Glutamatergic neuron (in vitro differentiated cells): ENCODE results near the gene FAM163B. TPM values are rescaled to one million over a fixed set of nuclear protein-coding genes. Genes with fewer than 3 reads are reported as not detected.

ENCODE experiments used
- DNase-seq: peaks from one replicate; pipeline ENCODE4 v3.0.0; 2022
- H3K27ac Mint-ChIP-seq: one replicate; pipeline ENCODE4 v1.8.0; 2020; ENCODE audit warnings: mild to moderate bottlenecking, mixed read lengths, inconsistent platforms; ENCODE audit not compliant: unreplicated experiment
- H3K27me3 Mint-ChIP-seq: one replicate; pipeline ENCODE4 v1.8.0; 2020; ENCODE audit warnings: mild to moderate bottlenecking, moderate library complexity, mixed read lengths, inconsistent platforms; ENCODE audit not compliant: unreplicated experiment
- H3K36me3 Mint-ChIP-seq: one replicate; pipeline ENCODE4 v1.8.0; 2020; ENCODE audit warnings: mild to moderate bottlenecking, mixed read lengths, inconsistent platforms; ENCODE audit not compliant: unreplicated experiment
- H3K4me1 Mint-ChIP-seq: one replicate; pipeline ENCODE4 v1.8.0; 2020; ENCODE audit warnings: mild to moderate bottlenecking, low read depth, mixed read lengths, inconsistent platforms; ENCODE audit not compliant: unreplicated experiment
- H3K4me3 Mint-ChIP-seq: one replicate; pipeline ENCODE4 v1.8.0; 2020; ENCODE audit warnings: mild to moderate bottlenecking, mixed read lengths, inconsistent platforms; ENCODE audit not compliant: unreplicated experiment
- H3K9me3 Mint-ChIP-seq: one replicate; pipeline ENCODE4 v1.8.0; 2020; ENCODE audit warnings: mild to moderate bottlenecking, moderate library complexity, mixed read lengths, inconsistent platforms; ENCODE audit not compliant: unreplicated experiment
- CTCF ChIP-seq: fragments of 200-600 bp; sonication (generic); IDR thresholded peaks from one replicate; pipeline ENCODE4 v1.5.0; 2021; ENCODE audit not compliant: partially characterized antibody, unreplicated experiment
- total RNA-seq: library from RNA; stranded (reverse); fragmentation: NEBNext Ultra II Directional; extraction: Animal tissue kit (Norgen Biotek cat#: 25700); gene quantifications from one replicate; pipeline ENCODE4 v1.2.1, GENCODE V29; 2021; ENCODE audit not compliant: unreplicated experiment

FAM163B gene
- total RNA-seq, 1 donor from 2014 or later: 0.51 TPM

- H3K27ac Mint-ChIP-seq: no peak overlapping the region
- peaks cover 23% of the 10 kb centered on the region for H3K36me3 Mint-ChIP-seq
- peaks cover 16% of the 10 kb centered on the region for H3K27me3 Mint-ChIP-seq
- no peak for DNase-seq
- no peak for TF ChIP-seq CTCF
- no peak overlapping the region for H3K4me3 Mint-ChIP-seq
- peaks cover 14% of the 10 kb centered on the region for H3K9me3 Mint-ChIP-seq
- H3K4me1 Mint-ChIP-seq: no peaks in the 10 kb centered on the region
Observed at GRCh38 chr9:133593587-133594253, 15.5 kb downstream of the FAM163B start.

GRCh38 chr9:133592731-133593409 is 16.3 kb downstream of the FAM163B start:
- Mint-ChIP-seq H3K36me3 (peaks cover 26% of the 10 kb centered on the region), H3K9me3 (peaks cover 15% of the 10 kb centered on the region), H3K4me3 (no peak overlapping the region), H3K27ac (no peak overlapping the region), H3K4me1 (no peaks in the 10 kb centered on the region), H3K27me3 (peaks cover 16% of the 10 kb centered on the region)
- TF ChIP-seq CTCF: no peak
- DNase-seq: no peak

GRCh38 chr9:133591985-133592384 is 17.2 kb downstream of the FAM163B start:
- peaks cover 10% of the 10 kb centered on the region for H3K9me3 Mint-ChIP-seq

GRCh38 chr9:133591116-133591910 is 17.9 kb downstream of the FAM163B start:
- Mint-ChIP-seq H3K27ac (no peak overlapping the region), H3K36me3 (peaks cover 14% of the 10 kb centered on the region), H3K4me1 (no peaks in the 10 kb centered on the region), H3K9me3 (peaks cover 8% of the 10 kb centered on the region), H3K27me3 (peaks cover 12% of the 10 kb centered on the region), H3K4me3 (no peak overlapping the region)
- DNase-seq: no peak
- TF ChIP-seq CTCF: no peak

More at GRCh38 chr9:133591985-133592384, 17.2 kb downstream of the FAM163B start:
- H3K4me1 Mint-ChIP-seq: no peaks in the 10 kb centered on the region
- H3K36me3 Mint-ChIP-seq: peaks cover 17% of the 10 kb centered on the region
- peaks cover 13% of the 10 kb centered on the region for H3K27me3 Mint-ChIP-seq
- H3K27ac Mint-ChIP-seq: no peak overlapping the region
- TF ChIP-seq CTCF: no peak
- DNase-seq: no peak
- H3K4me3 Mint-ChIP-seq: no peak overlapping the region
